Ammon's horn (tissue), 1 donor: ENCODE measurements around the gene ASIC3.
"Not testable (repeated sequence)": the region's sequence is repeated elsewhere in the genome, so short reads cannot be mapped to it uniquely, and the experiment has no call there.

Experiments
- DNase-seq: peaks from one replicate; pipeline ENCODE4 v3.0.0-alpha.2; 2016; ENCODE audit warnings: low spot score

Gene ASIC3

GRCh38 chr7:151013733-151014497 lies 34.4 kb upstream of the ASIC3 start:
- peak; percentile 90 for DNase-seq

GRCh38 chr7:151014950-151015349 lies 33.4 kb upstream of the ASIC3 start:
- no peak for DNase-seq

- DNase-seq = no peak
Observed at GRCh38 chr7:151015967-151016366, 32.4 kb upstream of the ASIC3 start.

GRCh38 chr7:151016505-151016904 lies 31.8 kb upstream of the ASIC3 start:
- DNase-seq = no peak

DNA sequence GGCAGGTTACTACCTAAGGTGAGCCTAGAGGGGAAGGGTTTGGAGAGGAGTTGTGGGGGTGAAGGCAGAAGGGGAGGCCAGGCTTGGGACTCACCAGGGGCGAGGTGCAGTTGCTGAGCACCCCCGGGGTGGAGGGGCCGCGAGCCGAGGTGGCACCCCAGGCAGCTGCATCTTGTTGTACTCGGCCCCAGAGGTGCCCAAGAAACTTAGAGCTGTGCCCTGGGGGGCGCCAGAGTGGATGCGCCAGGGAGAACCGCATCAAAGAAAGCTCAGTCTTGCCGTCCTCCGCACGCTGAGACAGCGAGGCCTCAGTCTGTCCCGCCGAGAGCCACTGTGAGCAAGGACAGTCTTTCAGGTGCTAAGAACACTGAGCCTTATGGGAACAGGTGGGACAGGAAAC lies 31.4 kb upstream of the ASIC3 start:
- DNase-seq = no peak

DNA sequence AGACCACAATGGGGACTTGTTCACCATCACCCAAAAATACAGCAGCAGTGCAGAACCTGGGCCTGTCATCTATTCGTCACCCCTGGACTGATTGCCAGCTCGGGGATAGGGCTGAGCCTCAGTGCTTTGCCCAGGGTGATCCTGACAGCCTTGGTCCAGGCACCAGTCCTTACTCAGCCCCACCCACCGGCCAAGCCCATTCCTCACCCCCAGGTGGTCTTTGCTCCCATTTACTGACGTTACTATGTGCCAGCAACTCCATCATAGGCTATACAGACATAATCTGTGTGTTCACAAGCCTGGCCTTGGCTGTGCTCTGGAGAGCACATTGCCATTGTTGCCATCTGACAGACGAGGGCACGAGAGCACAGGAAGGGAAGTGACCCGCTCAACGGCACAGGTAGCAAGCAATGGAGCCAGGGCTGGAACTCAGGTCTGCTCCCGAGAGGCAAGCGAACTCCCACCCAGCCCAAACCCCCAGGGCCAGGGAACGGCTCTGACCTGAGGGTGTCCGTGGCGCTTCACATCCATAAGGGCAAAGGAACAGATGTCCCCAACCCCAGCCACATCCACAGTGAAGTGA lies 30.9 kb upstream of the ASIC3 start:
- DNase-seq = no peak

GRCh38 chr7:151017953-151018420 lies 30.3 kb upstream of the ASIC3 start:
- peak; percentile 54 for DNase-seq

DNA sequence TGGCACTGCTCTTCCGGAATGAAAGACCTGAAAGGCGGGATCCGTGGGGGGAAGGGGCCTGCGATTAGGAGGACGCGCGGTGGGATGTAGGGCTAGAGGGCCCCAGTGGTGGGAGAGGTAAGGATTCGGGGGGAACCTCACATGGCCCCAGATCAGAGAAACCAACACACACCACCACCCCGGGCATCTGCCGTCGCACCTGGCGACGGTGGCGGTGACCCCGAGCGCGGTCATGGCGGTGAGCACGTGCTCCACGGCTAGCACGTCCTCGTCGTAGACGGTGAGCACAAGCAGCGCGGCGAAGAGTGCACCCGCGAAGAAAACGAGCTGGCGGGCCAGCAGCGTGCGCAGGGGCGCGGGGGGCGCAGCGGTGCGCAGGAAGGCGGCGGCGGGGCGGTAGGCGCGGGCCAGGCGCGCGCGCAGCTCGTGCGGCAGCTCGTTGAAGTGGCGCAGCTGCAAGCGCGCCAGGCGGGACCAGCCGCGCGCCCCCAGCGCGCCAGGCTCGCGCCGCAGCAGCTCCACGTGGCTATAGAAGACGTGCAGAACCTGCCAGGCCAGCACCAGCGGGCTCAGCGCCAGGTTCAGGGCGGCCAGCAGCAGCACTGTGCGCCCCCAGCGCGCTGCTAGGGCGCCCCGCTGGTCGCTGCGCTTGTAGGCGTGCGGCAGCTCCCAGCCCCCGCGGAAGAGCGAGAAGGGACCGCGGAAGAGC lies 29.8 kb upstream of the ASIC3 start:
- DNase-seq = no peak

DNA sequence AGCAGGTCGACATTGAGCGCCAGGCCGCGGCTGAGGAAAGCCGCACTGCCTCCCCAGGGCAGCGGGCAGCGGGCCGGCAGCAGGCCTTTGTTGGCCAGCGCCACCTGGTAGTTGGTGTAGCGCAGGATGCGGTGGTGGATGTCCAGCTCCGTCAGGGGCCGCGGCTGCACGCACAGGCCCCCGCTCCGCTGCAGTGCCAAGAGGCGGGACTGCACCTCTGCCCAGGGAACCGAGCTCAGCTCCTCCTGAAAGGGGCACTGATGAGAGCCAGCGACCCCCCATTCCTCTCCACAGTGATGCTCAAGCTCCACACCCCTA lies 29.2 kb upstream of the ASIC3 start:
- no peak for DNase-seq

- DNase-seq = no peak
Observed at GRCh38 chr7:151020231-151020630, 28.1 kb upstream of the ASIC3 start.

- DNase-seq = no peak
Observed at GRCh38 chr7:151023232-151023631, 25.1 kb upstream of the ASIC3 start.

GRCh38 chr7:151024435-151025056 lies 23.8 kb upstream of the ASIC3 start, which contains the start of gene ATG9B:
TSS of gene ATG9B (minus strand) at chr7:151024494. CDS start at chr7:151024423, 71 bp downstream.
- DNase-seq = no peak

- no peak for DNase-seq
Observed at GRCh38 chr7:151025924-151026671, 22.2 kb upstream of the ASIC3 start.

DNA sequence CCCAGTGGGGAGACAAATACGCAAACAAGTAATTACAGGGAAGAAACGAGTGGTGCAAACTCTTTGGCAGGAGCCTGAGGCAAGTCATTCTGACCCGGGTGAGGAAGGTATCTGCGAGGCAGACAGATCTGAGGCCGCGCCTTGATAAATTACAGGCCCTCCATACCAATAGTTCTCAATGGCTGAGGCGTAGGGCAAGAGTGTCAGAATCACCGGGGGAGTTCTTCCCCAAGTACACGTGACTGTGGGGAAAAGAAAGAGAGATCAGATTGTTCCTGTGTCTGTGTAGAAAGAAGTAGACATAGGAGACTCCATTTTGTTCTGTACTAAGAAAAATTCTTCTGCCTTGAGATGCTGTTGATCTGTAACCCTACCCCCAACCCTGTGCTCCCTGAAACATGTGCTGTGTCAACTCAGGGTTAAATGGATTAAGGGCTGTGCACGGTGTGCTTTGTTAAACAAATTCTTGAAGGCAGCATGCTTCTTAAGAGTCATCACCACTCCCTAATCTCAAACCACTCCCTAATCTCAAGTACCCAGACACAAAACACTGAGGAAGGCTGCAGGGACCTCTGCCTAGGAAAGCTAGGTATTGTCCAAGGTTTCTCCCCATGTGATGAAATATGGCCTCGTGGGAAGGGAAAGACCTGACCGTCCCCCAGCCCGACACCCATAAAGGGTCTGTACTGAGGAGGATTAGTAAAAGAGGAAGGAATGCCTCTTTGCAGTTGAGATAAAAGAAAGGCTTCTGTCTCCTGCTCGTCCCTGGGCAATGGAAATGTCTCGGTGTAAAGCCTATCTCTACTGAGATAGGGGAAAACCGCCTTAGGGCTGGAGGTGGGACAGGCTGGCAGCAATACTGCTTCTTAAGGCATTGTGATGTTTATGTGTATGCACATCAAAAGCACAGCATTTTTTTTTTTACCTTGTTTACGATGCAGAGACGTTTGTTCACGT lies 21.3 kb upstream of the ASIC3 start:
- not testable (repeated sequence) for DNase-seq

- DNase-seq = not testable (repeated sequence)
Observed at GRCh38 chr7:151027728-151028130, 20.6 kb upstream of the ASIC3 start.

DNA sequence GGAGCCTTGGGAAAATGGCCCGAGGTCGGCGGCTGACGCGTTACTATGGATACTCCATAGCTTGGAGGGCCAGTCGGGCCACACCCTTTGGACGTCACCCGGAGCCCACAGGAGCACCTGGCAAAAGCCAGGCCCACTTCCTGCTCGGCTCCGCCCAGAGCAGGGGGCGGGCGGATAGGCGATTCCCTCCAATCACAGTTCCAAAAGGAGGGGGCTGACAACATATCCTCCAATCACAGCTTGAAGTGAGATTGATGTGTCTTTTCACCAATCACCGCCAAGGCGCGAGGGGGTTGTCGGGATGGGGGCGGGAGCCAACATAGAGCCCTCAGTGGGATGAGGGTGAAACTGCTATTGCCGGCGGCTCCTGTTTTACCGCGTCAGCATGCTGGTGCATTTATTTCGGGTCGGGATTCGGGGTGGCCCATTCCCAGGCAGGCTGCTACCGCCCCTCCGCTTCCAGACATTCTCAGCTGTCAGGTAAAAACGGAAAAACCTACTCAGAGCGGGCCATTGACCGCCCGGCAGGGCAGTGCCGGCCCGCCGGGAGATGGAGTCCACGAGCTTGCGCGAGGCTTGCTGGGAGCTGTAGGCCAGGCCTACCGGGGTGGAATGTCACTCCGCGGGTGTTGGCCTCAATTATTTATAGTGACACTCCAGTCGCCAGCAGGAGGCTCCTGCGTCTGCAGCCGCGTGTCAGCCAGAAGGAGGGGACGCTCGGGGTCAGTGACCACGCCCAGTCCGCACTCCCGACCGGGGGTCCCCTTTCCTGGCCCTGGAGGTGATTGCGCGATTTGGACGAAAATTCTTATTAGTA lies 20.0 kb upstream of the ASIC3 start, which contains the start of gene ABCB8:
TSS of gene ABCB8 (plus strand) at position 320 of the 817 bp plus-strand sequence. CDS start at position 386, 66 bp downstream.
- peak; percentile 98 for DNase-seq

DNA sequence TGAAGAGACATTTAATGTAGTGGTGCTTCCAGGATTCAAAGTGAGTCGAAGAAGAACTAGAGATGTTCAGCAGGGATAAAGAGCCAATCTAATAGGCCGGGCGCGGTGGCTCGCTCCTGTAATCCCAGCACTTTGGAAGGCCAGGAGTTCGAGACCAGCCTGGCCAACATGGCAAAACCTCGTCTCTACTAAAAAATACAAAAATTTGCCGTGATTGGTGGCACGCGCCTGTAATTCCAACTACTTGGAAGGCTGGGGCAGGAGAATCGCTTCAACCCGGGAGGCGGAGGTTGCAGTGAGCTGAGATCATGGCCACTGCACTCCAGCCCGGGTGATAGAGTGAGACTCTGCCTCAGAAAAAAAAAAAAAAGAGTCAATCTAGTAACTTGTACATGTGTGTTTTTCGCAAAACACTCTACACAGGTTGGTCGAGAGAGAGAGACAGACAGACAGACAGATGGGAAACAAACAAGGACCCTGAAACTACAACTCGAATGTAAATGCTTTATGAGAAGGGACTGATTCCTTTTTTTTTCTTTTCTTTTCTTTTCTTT lies 19.3 kb upstream of the ASIC3 start:
- DNase-seq = no peak

- DNase-seq = no peak
Observed at GRCh38 chr7:151031011-151031410, 17.3 kb upstream of the ASIC3 start.
